ENCODE measurements around the gene POLR3H. TPM values are rescaled to one million over a fixed set of nuclear protein-coding genes. Genes with fewer than 3 reads are reported as not detected.
"Not testable (repeated sequence)": the region's sequence is repeated elsewhere in the genome, so short reads cannot be mapped to it uniquely, and the experiment has no call there.

The POLR3H gene
- total and polyA plus RNA-seq, 8 donors = 26.6 to 55.4 (median 31.2) TPM

- peak overlapping the region in 1 of 2 donors; percentile 48 for H3K27ac ChIP-seq
- no peak for TF ChIP-seq CTCF (IDR thresholded peaks at IDR 0.05)
- H3K36me3 ChIP-seq = no peaks in the 10 kb centered on the region
- H3K4me3 ChIP-seq = peak overlapping the region; percentile 6 to 11
- peaks cover 0 to 2% of the 10 kb centered on the region in 2 donors for H3K4me1 ChIP-seq
- H3K27me3 ChIP-seq = peaks cover 0 to 49% of the 10 kb centered on the region in 2 donors
- intact Hi-C loops (cut with DNase I) = no loop called here
- DNase-seq (peak in 1 of 4 donors; percentile 38), ATAC-seq (no peak)
- H3K9me3 ChIP-seq = no peaks in the 10 kb centered on the region
Measured at GRCh38 chr22:41561335-41561734, 17.1 kb upstream of the POLR3H start.

- H3K27me3 ChIP-seq = peaks cover 0 to 49% of the 10 kb centered on the region in 2 donors
- ATAC-seq (no peak), DNase-seq (no peak)
- no peaks in the 10 kb centered on the region for H3K9me3 ChIP-seq
- intact Hi-C loops (cut with DNase I) = no loop called here
- H3K36me3 ChIP-seq = no peaks in the 10 kb centered on the region
- peak overlapping the region in 1 of 2 donors; percentile 48 for H3K27ac ChIP-seq
- TF ChIP-seq CTCF (IDR thresholded peaks at IDR 0.05) = no peak
- H3K4me3 ChIP-seq = no peak overlapping the region
- H3K4me1 ChIP-seq = peaks cover 0 to 2% of the 10 kb centered on the region in 2 donors
Measured at GRCh38 chr22:41560095-41560471, 15.8 kb upstream of the POLR3H start.

GRCh38 chr22:41558241-41558630, 14.0 kb upstream of the POLR3H start:
- Histone ChIP-seq H3K27me3 (peaks cover 0 to 49% of the 10 kb centered on the region in 2 donors), H3K27ac (peak overlapping the region in 1 of 2 donors; percentile 73)
- ATAC-seq; intact Hi-C loops (cut with DNase I); H3K4me3 ChIP-seq; H3K36me3 ChIP-seq; H3K9me3 ChIP-seq; DNase-seq; H3K4me1 ChIP-seq: not testable (repeated sequence)

GRCh38 chr22:41557401-41558240, 13.4 kb upstream of the POLR3H start:
- peak overlapping the region; percentile 51 to 73 for H3K27ac ChIP-seq
- peaks cover 0 to 49% of the 10 kb centered on the region in 2 donors for H3K27me3 ChIP-seq
- no peaks in the 10 kb centered on the region for H3K36me3 ChIP-seq
- H3K4me1 ChIP-seq = no peaks in the 10 kb centered on the region
- no peak for TF ChIP-seq CTCF (IDR thresholded peaks at IDR 0.05)
- ATAC-seq (peak; percentile 86), DNase-seq (peak in 3 of 4 donors; percentile 83 to 97 (median 96))
- intact Hi-C loops (cut with DNase I) = no loop called here
- H3K4me3 ChIP-seq = no peak overlapping the region
- no peaks in the 10 kb centered on the region for H3K9me3 ChIP-seq

GRCh38 chr22:41556561-41556960, 12.3 kb upstream of the POLR3H start:
- DNase-seq (no peak), ATAC-seq (no peak)
- Histone ChIP-seq H3K4me1 (no peaks in the 10 kb centered on the region), H3K9me3 (no peaks in the 10 kb centered on the region), H3K4me3 (no peak overlapping the region), H3K27ac (peak overlapping the region in 1 of 2 donors; percentile 73), H3K27me3 (peaks cover 0 to 38% of the 10 kb centered on the region in 2 donors), H3K36me3 (no peaks in the 10 kb centered on the region)
- intact Hi-C loops (cut with DNase I) = no loop called here
- TF ChIP-seq CTCF (IDR thresholded peaks at IDR 0.05) = no peak
